Kidney epithelial cell (primary cell): ENCODE measurements around the gene CDC25A. TPM values are rescaled to one million over a fixed set of nuclear protein-coding genes. Genes with fewer than 3 reads are reported as not detected.
A peak's percentile ranks its signal among the peaks of the same experiment; 100 is the strongest.

ENCODE experiments used
- DNase-seq: peaks from one replicate; pipeline ENCODE4 v3.0.0-alpha.2; 2010; ENCODE audit warnings: low read depth
- H3K27me3 ChIP-seq: 2 replicates; pipeline ENCODE4 v1.6.0; 2011; ENCODE audit warnings: low read length; ENCODE audit not compliant: control insufficient read depth, insufficient read depth
- H3K36me3 ChIP-seq: 2 replicates; pipeline ENCODE4 v1.5.1; 2011; ENCODE audit warnings: low read length; ENCODE audit not compliant: control insufficient read depth, insufficient read depth
- H3K4me3 ChIP-seq: 2 replicates; pipeline ENCODE4 v1.5.1; 2011; ENCODE audit warnings: low read depth, mild to moderate bottlenecking, control low read depth, low read length
- CTCF ChIP-seq: IDR thresholded peaks from 2 replicates; pipeline ENCODE4 v1.5.1; 2011; ENCODE audit warnings: mild to moderate bottlenecking, moderate library complexity, low read length, control low read depth, inconsistent platforms; ENCODE audit not compliant: insufficient read depth, poor library complexity, severe bottlenecking
- total RNA-seq: library from RNA; depleted of rRNA; stranded (reverse); fragments of >200 nt; gene quantifications from 2 replicates; pipeline ENCODE4 v1.2.3, GENCODE V29; 2015

The CDC25A gene
- total RNA-seq, 1 donor from 2014 or later, result 5.3 TPM

- no peaks in the 10 kb centered on the region for H3K27me3 ChIP-seq
- peak; percentile 10 for DNase-seq
- H3K36me3 ChIP-seq, result no peaks in the 10 kb centered on the region
- H3K4me3 ChIP-seq, result no peak overlapping the region
- no peak for TF ChIP-seq CTCF
Measured at GRCh38 chr3:48128774-48129173, 59.4 kb downstream of the CDC25A start.

- Histone ChIP-seq H3K4me3 (no peak overlapping the region), H3K27me3 (no peaks in the 10 kb centered on the region), H3K36me3 (no peaks in the 10 kb centered on the region)
- DNase-seq, result no peak
- TF ChIP-seq CTCF, result no peak
Measured at GRCh38 chr3:48125886-48126622, 62.2 kb downstream of the CDC25A start.

- no peak for DNase-seq
- Histone ChIP-seq H3K27me3 (no peaks in the 10 kb centered on the region), H3K36me3 (no peaks in the 10 kb centered on the region), H3K4me3 (no peak overlapping the region)
- no peak for TF ChIP-seq CTCF
Measured at GRCh38 chr3:48125013-48125705, 63.1 kb downstream of the CDC25A start.

GRCh38 chr3:48123346-48123745 lies 64.9 kb downstream of the CDC25A start:
- no peak for DNase-seq
- TF ChIP-seq CTCF, result no peak
- Histone ChIP-seq H3K36me3 (no peaks in the 10 kb centered on the region), H3K27me3 (no peaks in the 10 kb centered on the region), H3K4me3 (no peak overlapping the region)

GRCh38 chr3:48122504-48122903 lies 65.7 kb downstream of the CDC25A start:
- no peaks in the 10 kb centered on the region for H3K36me3 ChIP-seq
- H3K4me3 ChIP-seq, result no peak overlapping the region
- H3K27me3 ChIP-seq, result no peaks in the 10 kb centered on the region
- no peak for DNase-seq
- no peak for TF ChIP-seq CTCF
